Measurements from ENCODE around the gene RABAC1.

RABAC1 gene

DNA sequence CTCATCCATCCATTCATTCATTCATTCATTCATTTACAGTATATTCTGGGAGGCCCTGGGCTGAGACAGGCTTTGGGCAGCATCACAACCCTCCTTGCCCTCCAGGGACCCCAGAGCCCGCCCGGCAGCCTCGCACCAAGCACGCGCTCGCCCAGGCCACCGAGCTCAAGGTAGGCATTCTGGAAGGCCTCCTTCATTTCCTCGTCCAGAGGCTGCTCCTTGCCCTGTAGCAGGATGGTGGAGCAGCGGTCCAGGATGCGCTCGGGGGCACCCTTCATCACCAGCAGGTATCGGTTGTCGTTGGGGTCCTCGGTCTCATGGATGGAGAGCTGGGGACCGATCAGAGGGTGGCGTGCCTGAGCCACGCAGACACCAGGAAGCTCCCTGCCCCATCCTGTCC is 19.3 kb upstream of the RABAC1 start:
- TF ChIP-seq, protein P1, sequence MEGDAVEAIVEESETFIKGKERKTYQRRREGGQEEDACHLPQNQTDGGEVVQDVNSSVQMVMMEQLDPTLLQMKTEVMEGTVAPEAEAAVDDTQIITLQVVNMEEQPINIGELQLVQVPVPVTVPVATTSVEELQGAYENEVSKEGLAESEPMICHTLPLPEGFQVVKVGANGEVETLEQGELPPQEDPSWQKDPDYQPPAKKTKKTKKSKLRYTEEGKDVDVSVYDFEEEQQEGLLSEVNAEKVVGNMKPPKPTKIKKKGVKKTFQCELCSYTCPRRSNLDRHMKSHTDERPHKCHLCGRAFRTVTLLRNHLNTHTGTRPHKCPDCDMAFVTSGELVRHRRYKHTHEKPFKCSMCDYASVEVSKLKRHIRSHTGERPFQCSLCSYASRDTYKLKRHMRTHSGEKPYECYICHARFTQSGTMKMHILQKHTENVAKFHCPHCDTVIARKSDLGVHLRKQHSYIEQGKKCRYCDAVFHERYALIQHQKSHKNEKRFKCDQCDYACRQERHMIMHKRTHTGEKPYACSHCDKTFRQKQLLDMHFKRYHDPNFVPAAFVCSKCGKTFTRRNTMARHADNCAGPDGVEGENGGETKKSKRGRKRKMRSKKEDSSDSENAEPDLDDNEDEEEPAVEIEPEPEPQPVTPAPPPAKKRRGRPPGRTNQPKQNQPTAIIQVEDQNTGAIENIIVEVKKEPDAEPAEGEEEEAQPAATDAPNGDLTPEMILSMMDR (IDR thresholded peaks at IDR 0.05), result no peak
- Mint-ChIP-seq H3K4me3 (no peak overlapping the region), H3K27me3 (ENCODE audit: low read depth, poor library complexity) (peaks cover 3% of the 10 kb centered on the region), H3K36me3 (ENCODE audit: low read depth) (no peaks in the 10 kb centered on the region), H3K9me3 (no peaks in the 10 kb centered on the region), H3K27ac (no peak overlapping the region), H3K4me1 (peaks cover 4% of the 10 kb centered on the region)
- DNase-seq, result no peak

DNA sequence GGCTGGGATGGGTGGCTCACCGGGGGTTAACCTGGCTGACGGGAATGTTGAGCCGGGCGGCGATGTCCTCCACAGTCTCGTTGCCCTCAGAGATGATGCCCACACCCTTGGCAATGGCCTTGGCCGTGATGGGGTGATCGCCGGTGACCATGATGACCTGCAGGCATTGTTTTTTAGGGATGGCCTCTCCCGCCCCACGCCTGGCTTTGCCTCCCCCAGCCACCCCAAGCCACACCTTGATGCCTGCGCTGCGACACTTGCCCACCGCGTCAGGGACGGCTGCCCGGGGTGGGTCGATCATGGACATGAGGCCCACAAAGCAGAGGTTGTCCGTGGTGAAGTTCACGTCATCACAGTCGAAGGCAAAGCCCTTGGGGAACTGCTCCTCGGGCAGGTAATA is 18.8 kb upstream of the RABAC1 start:
- Mint-ChIP-seq H3K4me3 (no peak overlapping the region), H3K36me3 (ENCODE audit: low read depth) (no peaks in the 10 kb centered on the region), H3K27me3 (ENCODE audit: low read depth, poor library complexity) (peaks cover 3% of the 10 kb centered on the region), H3K9me3 (no peaks in the 10 kb centered on the region), H3K4me1 (peaks cover 4% of the 10 kb centered on the region), H3K27ac (no peak overlapping the region)
- TF ChIP-seq, protein P1 (IDR thresholded peaks at IDR 0.05), result no peak
- DNase-seq, result no peak

DNA sequence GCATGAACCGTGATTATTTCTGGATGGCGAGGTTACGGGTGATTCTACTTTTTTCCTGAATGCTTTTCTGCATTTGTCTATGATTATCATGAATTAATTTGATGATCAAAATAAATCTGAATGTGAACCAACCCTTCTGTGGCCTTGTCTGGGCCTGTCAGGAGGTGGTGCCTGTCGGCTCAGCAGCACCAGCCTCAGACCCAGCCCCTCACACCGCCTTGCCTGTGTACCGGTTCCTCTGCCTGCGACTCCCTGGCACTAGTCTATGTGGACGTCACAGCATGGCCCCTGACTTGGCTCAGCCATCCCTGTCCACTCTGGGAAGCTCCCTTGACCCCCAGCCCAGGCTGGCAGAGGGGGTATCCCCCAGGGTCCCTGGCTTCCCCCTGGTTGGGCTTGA is 15.5 kb upstream of the RABAC1 start:
- Mint-ChIP-seq H3K27ac (no peak overlapping the region), H3K9me3 (no peaks in the 10 kb centered on the region), H3K36me3 (ENCODE audit: low read depth) (no peaks in the 10 kb centered on the region), H3K27me3 (ENCODE audit: low read depth, poor library complexity) (peaks cover 13% of the 10 kb centered on the region), H3K4me3 (no peak overlapping the region), H3K4me1 (peaks cover 9% of the 10 kb centered on the region)
- no peak for DNase-seq
- TF ChIP-seq, protein P1 (IDR thresholded peaks at IDR 0.05), result no peak

DNA sequence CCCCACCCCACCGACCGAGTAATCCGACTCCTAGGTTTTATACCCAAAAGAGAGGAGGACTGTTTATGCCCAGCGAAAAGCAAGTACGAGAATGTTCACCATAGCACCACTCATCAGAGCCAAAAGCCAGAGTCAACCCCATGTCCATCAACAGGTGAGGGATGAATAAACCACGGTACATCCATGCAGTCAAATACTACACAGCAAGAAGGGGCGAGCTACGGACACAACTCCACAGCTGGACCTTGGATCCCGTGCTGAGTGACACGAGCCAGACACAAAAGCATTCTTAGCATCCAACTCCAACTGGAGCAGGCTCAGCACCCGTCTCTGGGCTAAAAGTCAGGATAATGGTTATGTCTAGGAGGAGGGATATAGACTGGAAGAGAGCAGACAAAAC is 12.2 kb upstream of the RABAC1 start:
- TF ChIP-seq, protein P1 (IDR thresholded peaks at IDR 0.05), result no peak
- no peak for DNase-seq
- Mint-ChIP-seq H3K9me3 (no peaks in the 10 kb centered on the region), H3K4me1 (peaks cover 9% of the 10 kb centered on the region), H3K27me3 (ENCODE audit: low read depth, poor library complexity) (peaks cover 10% of the 10 kb centered on the region), H3K4me3 (no peak overlapping the region), H3K27ac (no peak overlapping the region), H3K36me3 (ENCODE audit: low read depth) (no peaks in the 10 kb centered on the region)

DNA sequence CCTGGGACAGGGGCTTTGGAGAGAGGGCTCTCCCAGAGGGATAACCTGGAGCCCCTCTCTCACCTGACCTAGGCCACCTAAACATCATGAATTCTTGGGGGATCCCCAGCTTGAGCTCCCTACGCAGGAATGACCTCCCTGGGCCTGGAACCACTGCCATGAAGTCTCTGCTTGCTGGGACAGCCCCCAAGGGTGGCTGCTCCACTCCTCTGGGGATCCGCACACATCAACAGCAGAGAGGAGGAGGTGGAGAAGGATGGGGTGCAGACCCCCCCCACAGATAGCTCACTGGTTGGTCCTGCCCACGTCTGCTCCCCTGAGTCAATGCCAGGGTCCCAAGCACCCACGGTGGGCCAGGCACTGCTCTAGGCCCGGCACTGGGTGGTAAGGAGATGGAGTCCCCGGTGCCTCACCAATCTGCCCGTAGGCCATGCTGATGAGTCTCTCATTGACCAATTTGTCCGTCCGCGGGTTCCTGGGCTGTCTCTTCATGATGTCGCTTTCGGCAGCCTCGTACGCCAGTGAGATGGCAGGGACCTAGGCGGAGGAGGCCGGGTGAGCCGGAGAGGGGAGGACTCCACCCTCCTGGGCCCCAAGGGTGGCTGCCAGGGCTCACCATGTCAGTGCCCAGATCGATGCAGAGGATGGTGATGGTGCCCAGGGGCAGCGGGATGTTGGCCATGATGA is 10.8 kb upstream of the RABAC1 start:
- TF ChIP-seq, protein P1 (IDR thresholded peaks at IDR 0.05), result no peak
- no peak for DNase-seq
- H3K36me3 Mint-ChIP-seq (ENCODE audit: low read depth), result no peaks in the 10 kb centered on the region
- H3K4me1 Mint-ChIP-seq, result peaks cover 12% of the 10 kb centered on the region
- no peaks in the 10 kb centered on the region for H3K9me3 Mint-ChIP-seq
- no peak overlapping the region for H3K27ac Mint-ChIP-seq
- peaks cover 10% of the 10 kb centered on the region for H3K27me3 Mint-ChIP-seq (ENCODE audit: low read depth, poor library complexity)
- no peak overlapping the region for H3K4me3 Mint-ChIP-seq

All from nephron progenitor cell (in vitro differentiated cells).